Measurements from ENCODE around the gene UQCR10.

The UQCR10 gene

DNA sequence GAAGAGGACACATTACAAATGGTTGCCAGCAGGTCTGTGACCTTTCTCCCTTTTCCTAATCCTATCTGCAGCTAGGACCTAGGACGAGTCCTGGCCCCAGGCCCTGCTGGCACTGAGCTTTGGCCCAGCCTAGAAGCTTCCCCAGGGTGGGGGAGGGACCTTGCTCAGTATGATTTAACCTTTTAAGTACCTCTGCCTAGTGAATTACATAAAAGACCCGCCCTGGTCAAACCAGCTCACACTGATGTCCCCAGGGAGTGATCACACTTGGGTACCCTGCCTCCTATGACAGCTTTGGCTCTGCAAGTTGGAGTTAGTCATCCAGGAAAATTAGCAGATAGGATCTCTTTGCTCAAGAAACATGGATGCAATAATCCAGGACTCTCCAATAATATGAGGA lies 49.0 kb downstream of the UQCR10 start:
- Histone ChIP-seq H3K4me3 (ENCODE audit: low read length) (no peak overlapping the region), H3K36me3 (ENCODE audit: control insufficient read depth, insufficient read depth, low read length) (peaks cover 29% of the 10 kb centered on the region), H3K4me1 (ENCODE audit: control insufficient read depth, insufficient read depth, low read length) (no peaks in the 10 kb centered on the region), H3K27me3 (ENCODE audit: control insufficient read depth, insufficient read depth, low read length) (no peaks in the 10 kb centered on the region), H3K9ac (ENCODE audit: low read length) (no peak overlapping the region), H3K27ac (ENCODE audit: low read depth, low read length) (no peak overlapping the region)

DNA sequence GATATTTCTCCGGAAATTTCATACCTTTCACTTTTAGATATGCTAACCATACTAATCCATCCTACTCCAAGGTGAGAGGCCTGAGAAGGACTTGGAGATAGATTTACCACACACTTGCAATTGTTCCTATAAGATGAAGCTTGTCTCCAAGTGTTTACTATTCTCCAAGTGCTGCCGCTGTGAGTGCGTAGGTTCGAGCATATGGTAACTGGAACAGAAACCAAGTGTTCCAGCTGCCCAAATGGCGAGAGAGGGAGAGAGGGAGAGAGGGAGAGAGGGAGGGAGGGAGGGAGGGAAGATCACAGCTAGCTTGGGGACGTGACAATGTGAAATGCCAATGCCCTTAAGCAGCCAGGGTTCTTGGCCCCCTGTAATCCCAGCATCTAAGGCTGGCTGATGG lies 49.4 kb downstream of the UQCR10 start:
- no peak overlapping the region for H3K9ac ChIP-seq (ENCODE audit: low read length)
- H3K27me3 ChIP-seq (ENCODE audit: control insufficient read depth, insufficient read depth, low read length): no peaks in the 10 kb centered on the region
- no peak overlapping the region for H3K4me3 ChIP-seq (ENCODE audit: low read length)
- no peaks in the 10 kb centered on the region for H3K4me1 ChIP-seq (ENCODE audit: control insufficient read depth, insufficient read depth, low read length)
- no peak overlapping the region for H3K27ac ChIP-seq (ENCODE audit: low read depth, low read length)
- peaks cover 27% of the 10 kb centered on the region for H3K36me3 ChIP-seq (ENCODE audit: control insufficient read depth, insufficient read depth, low read length)

DNA sequence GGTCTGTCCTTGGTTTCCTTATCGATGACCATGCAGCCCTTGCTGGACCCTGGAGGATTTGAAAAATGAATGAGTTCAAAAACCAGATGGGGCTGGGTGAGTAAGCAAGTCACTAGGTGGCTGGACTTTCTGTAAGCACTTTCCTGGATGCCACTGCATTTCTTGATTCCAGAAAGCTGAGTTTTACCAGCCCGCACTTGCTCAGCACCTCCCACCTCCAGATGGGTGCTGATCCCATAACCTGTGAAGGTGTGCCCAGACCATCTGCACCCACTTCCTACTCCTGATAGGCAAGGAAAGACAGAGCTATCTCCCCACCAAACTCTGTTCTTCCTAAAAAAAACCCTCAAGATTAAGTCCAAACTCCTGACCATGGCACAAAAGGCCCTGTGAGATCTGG lies 49.8 kb downstream of the UQCR10 start:
- Histone ChIP-seq H3K9ac (ENCODE audit: low read length) (no peak overlapping the region), H3K36me3 (ENCODE audit: control insufficient read depth, insufficient read depth, low read length) (peaks cover 27% of the 10 kb centered on the region), H3K27ac (ENCODE audit: low read depth, low read length) (no peak overlapping the region), H3K4me3 (ENCODE audit: low read length) (no peak overlapping the region), H3K27me3 (ENCODE audit: control insufficient read depth, insufficient read depth, low read length) (no peaks in the 10 kb centered on the region), H3K4me1 (ENCODE audit: control insufficient read depth, insufficient read depth, low read length) (no peaks in the 10 kb centered on the region)

DNA sequence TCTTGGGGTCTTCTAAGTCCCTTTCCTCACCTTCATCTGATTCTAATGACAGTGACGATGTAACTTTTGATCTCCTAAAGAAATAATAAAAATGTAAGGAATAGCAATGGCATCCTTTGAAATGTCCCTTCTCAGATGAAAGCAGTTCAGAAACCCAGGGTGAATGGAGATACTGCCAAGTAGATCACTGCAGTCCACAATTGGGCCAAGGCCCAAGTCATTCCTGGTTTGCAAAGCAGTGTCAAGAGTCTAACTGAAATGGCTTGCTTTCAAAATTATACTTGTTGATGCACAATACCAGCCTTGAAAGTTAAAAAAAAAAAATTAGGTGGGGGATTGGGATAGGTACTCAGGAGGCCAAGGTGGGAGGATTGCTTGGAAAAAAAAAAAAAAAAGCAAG lies 50.6 kb downstream of the UQCR10 start:
- H3K4me3 ChIP-seq (ENCODE audit: low read length): no peak overlapping the region
- no peaks in the 10 kb centered on the region for H3K4me1 ChIP-seq (ENCODE audit: control insufficient read depth, insufficient read depth, low read length)
- no peaks in the 10 kb centered on the region for H3K27me3 ChIP-seq (ENCODE audit: control insufficient read depth, insufficient read depth, low read length)
- H3K36me3 ChIP-seq (ENCODE audit: control insufficient read depth, insufficient read depth, low read length): peaks cover 25% of the 10 kb centered on the region
- H3K27ac ChIP-seq (ENCODE audit: low read depth, low read length): no peak overlapping the region
- H3K9ac ChIP-seq (ENCODE audit: low read length): no peak overlapping the region

DNA sequence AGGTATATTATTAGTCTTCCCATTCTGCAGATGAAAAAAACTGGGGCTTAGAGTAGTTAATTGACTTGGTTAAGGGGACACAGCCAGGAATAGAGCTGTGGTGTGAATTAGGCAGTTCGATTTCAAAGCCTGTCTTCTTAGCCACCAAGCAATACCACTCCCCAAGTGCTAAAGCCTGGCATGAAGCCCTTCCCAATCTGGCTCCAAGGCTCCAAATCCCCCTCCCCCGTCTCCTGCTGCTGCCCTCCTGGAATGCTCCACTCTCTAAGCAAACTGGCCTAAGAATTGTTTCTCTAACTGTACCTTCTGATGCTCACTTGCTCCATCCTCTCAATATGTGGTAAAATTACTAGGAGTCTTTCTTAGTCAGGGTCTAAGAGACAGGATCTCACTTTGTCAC lies 52.3 kb downstream of the UQCR10 start:
- peaks cover 22% of the 10 kb centered on the region for H3K36me3 ChIP-seq (ENCODE audit: control insufficient read depth, insufficient read depth, low read length)

More for the DNA sequence above, 52.3 kb downstream of the UQCR10 start:
- no peak overlapping the region for H3K9ac ChIP-seq (ENCODE audit: low read length)
- H3K27me3 ChIP-seq (ENCODE audit: control insufficient read depth, insufficient read depth, low read length): no peaks in the 10 kb centered on the region
- H3K27ac ChIP-seq (ENCODE audit: low read depth, low read length): no peak overlapping the region
- H3K4me1 ChIP-seq (ENCODE audit: control insufficient read depth, insufficient read depth, low read length): no peaks in the 10 kb centered on the region
- H3K4me3 ChIP-seq (ENCODE audit: low read length): no peak overlapping the region
